OCI-LY1 (cell line): ENCODE data around the gene CIAO2A.

Source experiments
- CTCF ChIP-seq: fragments of 200-600 bp; sonication (generic), shearing (Covaris generic); IDR thresholded peaks from 2 replicates; pipeline ENCODE4 v1.5.1; 2017; ENCODE audit warnings: mild to moderate bottlenecking, antibody characterized with exemption, low read length, moderate library complexity, mixed read lengths
- EZH2 ChIP-seq: fragments of 200-600 bp; sonication (generic), shearing (Covaris generic); IDR thresholded peaks from 2 replicates; pipeline ENCODE4 v1.8.0; 2017; ENCODE audit warnings: borderline replicate concordance, mixed run types, mild to moderate bottlenecking, antibody characterized with exemption, low read length, moderate library complexity, mixed read lengths

DNA sequence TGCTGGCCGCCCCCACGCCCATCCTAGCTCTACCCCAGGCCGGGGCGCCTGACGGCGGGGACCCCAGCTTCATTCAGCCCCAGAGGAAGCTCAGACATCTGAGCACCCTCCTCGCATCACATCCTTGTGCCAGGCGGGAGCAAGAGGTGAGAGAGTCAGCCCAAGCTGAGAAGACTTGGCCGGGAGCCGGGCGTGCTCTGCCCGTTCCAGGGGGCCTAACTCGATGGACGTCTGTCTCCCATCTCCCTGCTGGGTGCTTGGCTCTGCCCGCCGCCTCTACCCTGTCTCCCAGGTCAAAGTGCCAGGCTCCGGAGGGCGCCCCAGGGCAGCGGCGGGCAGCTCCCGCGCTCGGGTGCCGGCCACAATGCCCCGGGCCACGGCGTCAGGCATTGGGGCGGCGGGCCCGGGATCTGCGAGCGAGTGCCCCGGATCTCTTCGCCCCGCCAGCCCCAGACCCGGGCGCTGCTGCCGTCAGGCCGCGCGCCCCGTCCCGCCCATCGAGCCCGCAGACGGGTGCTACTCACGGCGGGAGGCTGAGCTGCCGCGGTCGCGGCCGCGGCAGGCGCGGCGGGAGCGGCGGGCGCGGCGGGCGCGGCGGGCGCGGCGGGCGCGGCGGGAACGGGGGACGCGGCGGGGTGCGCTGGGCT lies 47.7 kb downstream of the CIAO2A start:
- TF ChIP-seq CTCF = no peak
- TF ChIP-seq EZH2 = no peak
